ENCODE data around the gene ADAMTS18. TPM values are rescaled to one million over a fixed set of nuclear protein-coding genes. Genes with fewer than 3 reads are reported as not detected.

ADAMTS18 gene
- total RNA-seq, 1 experiment from 2014 or later = not detected

- H3K9me3 ChIP-seq (ENCODE audit: low read length) = no peaks in the 10 kb centered on the region
- no TSS peak for BruUV-seq (replicated peaks)
- DNase-seq (no peak), ATAC-seq (no peak)
- ChIA-PET POLR2A (ENCODE audit: unreplicated experiment) (no interaction called here), CTCF (no interaction called here)
- no peak overlapping the region for H3K4me2 ChIP-seq (ENCODE audit: low read length)
- H3K4me3 ChIP-seq (ENCODE audit: low read length) = no peak overlapping the region
- no peak overlapping the region for H3K27ac ChIP-seq (ENCODE audit: low read length)
- H3K9me2 ChIP-seq (replicated peaks; ENCODE audit: low read length) = no peaks in the 10 kb centered on the region
- H4K20me1 ChIP-seq (ENCODE audit: low read length) = no peaks in the 10 kb centered on the region
- no peaks in the 10 kb centered on the region for H3K36me3 ChIP-seq (ENCODE audit: low read depth, low read length)
- H3K27me3 ChIP-seq (ENCODE audit: low read length) = 0 out of 2 replicates have a peak, but pooled peaks cover 4% of the 10 kb centered on the region
- no peaks in the 10 kb centered on the region for H3K4me1 ChIP-seq (ENCODE audit: insufficient read depth, low read length)
- intact Hi-C loops (cut with micrococcal nuclease) = no loop called here
- TF ChIP-seq EZH2phosphoT487 (IDR thresholded peaks at IDR 0.05; ENCODE audit: borderline replicate concordance, low read length) (no peak), EZH2 (IDR thresholded peaks at IDR 0.05; ENCODE audit: low read length, unreplicated experiment) (no peak)
- TF ChIP-seq, protein P1, sequence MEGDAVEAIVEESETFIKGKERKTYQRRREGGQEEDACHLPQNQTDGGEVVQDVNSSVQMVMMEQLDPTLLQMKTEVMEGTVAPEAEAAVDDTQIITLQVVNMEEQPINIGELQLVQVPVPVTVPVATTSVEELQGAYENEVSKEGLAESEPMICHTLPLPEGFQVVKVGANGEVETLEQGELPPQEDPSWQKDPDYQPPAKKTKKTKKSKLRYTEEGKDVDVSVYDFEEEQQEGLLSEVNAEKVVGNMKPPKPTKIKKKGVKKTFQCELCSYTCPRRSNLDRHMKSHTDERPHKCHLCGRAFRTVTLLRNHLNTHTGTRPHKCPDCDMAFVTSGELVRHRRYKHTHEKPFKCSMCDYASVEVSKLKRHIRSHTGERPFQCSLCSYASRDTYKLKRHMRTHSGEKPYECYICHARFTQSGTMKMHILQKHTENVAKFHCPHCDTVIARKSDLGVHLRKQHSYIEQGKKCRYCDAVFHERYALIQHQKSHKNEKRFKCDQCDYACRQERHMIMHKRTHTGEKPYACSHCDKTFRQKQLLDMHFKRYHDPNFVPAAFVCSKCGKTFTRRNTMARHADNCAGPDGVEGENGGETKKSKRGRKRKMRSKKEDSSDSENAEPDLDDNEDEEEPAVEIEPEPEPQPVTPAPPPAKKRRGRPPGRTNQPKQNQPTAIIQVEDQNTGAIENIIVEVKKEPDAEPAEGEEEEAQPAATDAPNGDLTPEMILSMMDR (conservative IDR thresholded peaks at IDR 0.05; ENCODE audit: low read depth, low read length) = no peak
- H3F3A ChIP-seq (ENCODE audit: low read length, unreplicated experiment) = no peaks in the 10 kb centered on the region
- no peak overlapping the region for H3K9ac ChIP-seq (ENCODE audit: low read length)
- no peak overlapping the region for H2AFZ ChIP-seq (ENCODE audit: low read length)
- H3K79me2 ChIP-seq (ENCODE audit: low read length) = no peaks in the 10 kb centered on the region
These were observed 35.8 kb downstream of the ADAMTS18 start for GRCh38 chr16:77399066-77399465.

DNA sequence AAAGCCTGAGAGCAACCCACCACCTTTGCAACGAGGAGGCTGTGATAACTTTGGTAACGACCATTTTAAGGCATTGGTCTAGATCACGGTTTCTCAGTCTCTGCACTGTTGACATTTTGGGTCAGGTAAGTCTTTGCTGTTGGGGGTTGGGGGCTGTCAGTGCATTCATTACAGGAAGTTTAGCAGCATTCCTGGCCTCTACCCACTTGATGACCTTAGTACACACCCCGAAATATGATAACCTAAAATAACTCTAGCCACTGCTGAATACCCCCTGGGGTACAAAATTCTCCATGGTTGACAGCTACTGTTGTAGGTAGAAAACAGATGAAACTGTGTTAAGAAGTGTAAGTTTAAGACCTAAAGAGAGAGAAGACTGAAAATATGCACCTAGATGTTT is 36.3 kb downstream of the ADAMTS18 start:
- no peaks in the 10 kb centered on the region for H3K4me1 ChIP-seq (ENCODE audit: insufficient read depth, low read length)
- intact Hi-C loops (cut with micrococcal nuclease) = no loop called here
- 0 out of 2 replicates have a peak, but pooled peaks cover 4% of the 10 kb centered on the region for H3K27me3 ChIP-seq (ENCODE audit: low read length)
- H2AFZ ChIP-seq (ENCODE audit: low read length) = no peak overlapping the region
- ATAC-seq (no peak), DNase-seq (no peak)
- H3K4me2 ChIP-seq (ENCODE audit: low read length) = no peak overlapping the region
- TF ChIP-seq, protein P1 (conservative IDR thresholded peaks at IDR 0.05; ENCODE audit: low read depth, low read length) = no peak
- TF ChIP-seq EZH2 (IDR thresholded peaks at IDR 0.05; ENCODE audit: low read length, unreplicated experiment) = no peak
- no peak for TF ChIP-seq EZH2phosphoT487 (IDR thresholded peaks at IDR 0.05; ENCODE audit: borderline replicate concordance, low read length)
- H3F3A ChIP-seq (ENCODE audit: low read length, unreplicated experiment) = no peaks in the 10 kb centered on the region
- no peaks in the 10 kb centered on the region for H3K36me3 ChIP-seq (ENCODE audit: low read depth, low read length)
- H3K4me3 ChIP-seq (ENCODE audit: low read length) = no peak overlapping the region
- no peaks in the 10 kb centered on the region for H4K20me1 ChIP-seq (ENCODE audit: low read length)
- H3K9me3 ChIP-seq (ENCODE audit: low read length) = no peaks in the 10 kb centered on the region
- POLR2A ChIA-PET (ENCODE audit: unreplicated experiment) = no interaction called here
- no peak overlapping the region for H3K27ac ChIP-seq (ENCODE audit: low read length)
- H3K9me2 ChIP-seq (replicated peaks; ENCODE audit: low read length) = no peaks in the 10 kb centered on the region
- BruUV-seq (replicated peaks) = no TSS peak
- H3K79me2 ChIP-seq (ENCODE audit: low read length) = no peaks in the 10 kb centered on the region
- CTCF ChIA-PET = no interaction called here
- no peak overlapping the region for H3K9ac ChIP-seq (ENCODE audit: low read length)

- Histone ChIP-seq H3K4me2 (ENCODE audit: low read length) (no peak overlapping the region), H4K20me1 (ENCODE audit: low read length) (no peaks in the 10 kb centered on the region), H3K36me3 (ENCODE audit: low read depth, low read length) (no peaks in the 10 kb centered on the region), H3F3A (ENCODE audit: low read length, unreplicated experiment) (no peaks in the 10 kb centered on the region), H3K4me3 (ENCODE audit: low read length) (no peak overlapping the region), H3K9ac (ENCODE audit: low read length) (no peak overlapping the region), H3K27me3 (ENCODE audit: low read length) (0 out of 2 replicates have a peak, but pooled peaks cover 9% of the 10 kb centered on the region), H2AFZ (ENCODE audit: low read length) (no peak overlapping the region), H3K27ac (ENCODE audit: low read length) (no peak overlapping the region), H3K9me3 (ENCODE audit: low read length) (no peaks in the 10 kb centered on the region), H3K79me2 (ENCODE audit: low read length) (no peaks in the 10 kb centered on the region), H3K9me2 (replicated peaks; ENCODE audit: low read length) (no peaks in the 10 kb centered on the region), H3K4me1 (ENCODE audit: insufficient read depth, low read length) (no peaks in the 10 kb centered on the region)
- no peak for ATAC-seq
- DNase-seq = no peak
- ChIA-PET POLR2A (ENCODE audit: unreplicated experiment) (no interaction called here), CTCF (no interaction called here)
- TF ChIP-seq EZH2phosphoT487 (IDR thresholded peaks at IDR 0.05; ENCODE audit: borderline replicate concordance, low read length) (no peak), EZH2 (IDR thresholded peaks at IDR 0.05; ENCODE audit: low read length, unreplicated experiment) (no peak)
- TF ChIP-seq, protein P1 (conservative IDR thresholded peaks at IDR 0.05; ENCODE audit: low read depth, low read length) = no peak
- no TSS peak for BruUV-seq (replicated peaks)
- intact Hi-C loops (cut with micrococcal nuclease) = no loop called here
These were observed 38.4 kb downstream of the ADAMTS18 start for GRCh38 chr16:77396461-77396860.
